Lower lobe of right lung (tissue), 2 donors: ENCODE measurements around the gene MAGI2. TPM values are rescaled to one million over a fixed set of nuclear protein-coding genes. Genes with fewer than 3 reads are reported as not detected.

Experiments
- ATAC-seq, 2 donors: fragments of 200-7000 bp; cut with Tn5 transposase; one replicate each; pipeline ENCODE4 v1.9.1; 2020 to 2022; ENCODE audit warnings: mild to moderate bottlenecking in 2 of 2, moderate library complexity in 2 of 2
- DNase-seq: peaks from one replicate; pipeline ENCODE4 v3.0.0-alpha.2; 2020
- H3K27ac ChIP-seq: fragments of 200-600 bp; one replicate; pipeline ENCODE4 v1.8.0; 2022
- H3K27me3 ChIP-seq: fragments of 200-600 bp; one replicate; pipeline ENCODE4 v1.8.0; 2022; ENCODE audit warnings: low read depth
- H3K36me3 ChIP-seq: fragments of 200-600 bp; one replicate; pipeline ENCODE4 v1.8.0; 2022; ENCODE audit warnings: mild to moderate bottlenecking
- H3K4me1 ChIP-seq: fragments of 200-600 bp; one replicate; pipeline ENCODE4 v1.8.0; 2022
- H3K4me3 ChIP-seq: fragments of 200-600 bp; one replicate; pipeline ENCODE4 v1.8.0; 2022; ENCODE audit warnings: mild to moderate bottlenecking
- H3K9me3 ChIP-seq: fragments of 200-600 bp; one replicate; pipeline ENCODE4 v1.8.0; 2022
- CTCF ChIP-seq: fragments of 200-600 bp; IDR thresholded peaks from one replicate; pipeline ENCODE4 v1.8.0; 2022; ENCODE audit warnings: antibody characterized with exemption, mild to moderate bottlenecking
- intact Hi-C: fragments of 100-400 bp; cut with DNase I; formaldehyde crosslinking; loops from one replicate; pipeline ENCODE4 v1.11.0; 2022
- total RNA-seq: library from RNA; stranded (reverse); fragmentation: NEBNext Ultra II Directional; extraction: Animal tissue kit (Norgen Biotek cat#: 25700); gene quantifications from one replicate; pipeline ENCODE4 v1.2.1, GENCODE V29; 2021
- donor health status: DM: no; HTN: yes; CAD: no; lungs with severe emphysema.

MAGI2 gene
- total RNA-seq, 1 donor from 2014 or later: 15.3 TPM

- Histone ChIP-seq H3K4me1 (no peaks in the 10 kb centered on the region), H3K27ac (no peak overlapping the region), H3K27me3 (no peaks in the 10 kb centered on the region), H3K4me3 (no peak overlapping the region), H3K36me3 (no peaks in the 10 kb centered on the region), H3K9me3 (no peaks in the 10 kb centered on the region)
- ATAC-seq (no peak), DNase-seq (no peak)
- intact Hi-C loops: no loop called here
- no peak for TF ChIP-seq CTCF
Measured at GRCh38 chr7:78400038-78400437, 1053.4 kb downstream of the MAGI2 start.

- no peak for TF ChIP-seq CTCF
- Histone ChIP-seq H3K36me3 (no peaks in the 10 kb centered on the region), H3K27me3 (no peaks in the 10 kb centered on the region), H3K9me3 (no peaks in the 10 kb centered on the region), H3K27ac (no peak overlapping the region), H3K4me3 (no peak overlapping the region), H3K4me1 (no peaks in the 10 kb centered on the region)
- intact Hi-C loops: no loop called here
- DNase-seq: no peak
- ATAC-seq: no peak
Measured at GRCh38 chr7:78399033-78399769, 1054.3 kb downstream of the MAGI2 start.

- H3K36me3 ChIP-seq: no peaks in the 10 kb centered on the region
- intact Hi-C loops: no loop called here
- DNase-seq: no peak
- H3K27ac ChIP-seq: no peak overlapping the region
- no peak for ATAC-seq
- no peaks in the 10 kb centered on the region for H3K9me3 ChIP-seq
- H3K4me1 ChIP-seq: no peaks in the 10 kb centered on the region
- H3K4me3 ChIP-seq: no peak overlapping the region
- H3K27me3 ChIP-seq: no peaks in the 10 kb centered on the region
- no peak for TF ChIP-seq CTCF
Measured at GRCh38 chr7:78398576-78398975, 1054.9 kb downstream of the MAGI2 start.

- TF ChIP-seq CTCF: no peak
- no peak for ATAC-seq
- no peak for DNase-seq
- no peaks in the 10 kb centered on the region for H3K36me3 ChIP-seq
- H3K27me3 ChIP-seq: no peaks in the 10 kb centered on the region
- no peak overlapping the region for H3K4me3 ChIP-seq
- intact Hi-C loops: no loop called here
- H3K4me1 ChIP-seq: no peaks in the 10 kb centered on the region
- H3K27ac ChIP-seq: no peak overlapping the region
- H3K9me3 ChIP-seq: no peaks in the 10 kb centered on the region
Measured at GRCh38 chr7:78398081-78398480, 1055.4 kb downstream of the MAGI2 start.

- Histone ChIP-seq H3K4me3 (no peak overlapping the region), H3K4me1 (no peaks in the 10 kb centered on the region), H3K27me3 (no peaks in the 10 kb centered on the region), H3K27ac (no peak overlapping the region), H3K36me3 (no peaks in the 10 kb centered on the region), H3K9me3 (no peaks in the 10 kb centered on the region)
- TF ChIP-seq CTCF: no peak
- DNase-seq: no peak
- intact Hi-C loops: no loop called here
- no peak for ATAC-seq
Measured at GRCh38 chr7:78396210-78396609, 1057.3 kb downstream of the MAGI2 start.
